ENCODE data around the gene KDM5B. TPM values are rescaled to one million over a fixed set of nuclear protein-coding genes. Genes with fewer than 3 reads are reported as not detected.
"Not testable (repeated sequence)": the region's sequence is repeated elsewhere in the genome, so short reads cannot be mapped to it uniquely, and the experiment has no call there.

The KDM5B gene
- 51.1 and 59.0 TPM in 2 replicates for total RNA-seq

GRCh38 chr1:202807926-202808757 lies at the start of gene KDM5B:
KDM5B (minus strand) TSS chr1:202808421; CDS start chr1:202808305, 116 bp downstream.
- intact Hi-C loops (cut with micrococcal nuclease), result loop anchor here (2.0 to 5.0 kb wide), 5 partner anchors 36 to 519 kb away; partner anchors contain the start of genes ADIPOR1, KLHL12 and UBE2T

- intact Hi-C loops (cut with micrococcal nuclease), result no loop called here
Observed at GRCh38 chr1:202857136-202857610, 49.0 kb upstream of the KDM5B start.

GRCh38 chr1:202856014-202856413 lies 47.8 kb upstream of the KDM5B start:
- intact Hi-C loops (cut with micrococcal nuclease), result no loop called here

GRCh38 chr1:202854787-202855186 lies 46.6 kb upstream of the KDM5B start:
- intact Hi-C loops (cut with micrococcal nuclease), result loop anchor here (5.0 kb wide), 1 partner anchor 102 kb away; no protein-coding TSS in a partner anchor

GRCh38 chr1:202852163-202852904 lies 44.1 kb upstream of the KDM5B start:
- intact Hi-C loops (cut with micrococcal nuclease), result loop anchor here (5.0 kb wide), 1 partner anchor 100 kb away; no protein-coding TSS in a partner anchor

GRCh38 chr1:202850593-202851362 lies 42.6 kb upstream of the KDM5B start:
- intact Hi-C loops (cut with micrococcal nuclease), result loop anchor here (5.0 kb wide), 1 partner anchor 98 kb away; no protein-coding TSS in a partner anchor

GRCh38 chr1:202848191-202848542 lies 39.9 kb upstream of the KDM5B start:
- intact Hi-C loops (cut with micrococcal nuclease), result loop anchor here (5.0 kb wide), 1 partner anchor 36 kb away; the partner anchor contains the start of gene PCAT6

GRCh38 chr1:202844935-202845334 lies 36.7 kb upstream of the KDM5B start:
- intact Hi-C loops (cut with micrococcal nuclease), result loop anchor here (5.0 kb wide), 1 partner anchor 33 kb away; the partner anchor contains the start of gene PCAT6

- intact Hi-C loops (cut with micrococcal nuclease), result no loop called here
Observed at GRCh38 chr1:202844259-202844658, 36.0 kb upstream of the KDM5B start.

GRCh38 chr1:202843081-202843480 lies 34.9 kb upstream of the KDM5B start:
- intact Hi-C loops (cut with micrococcal nuclease), result no loop called here

- intact Hi-C loops (cut with micrococcal nuclease), result no loop called here
Observed at GRCh38 chr1:202837746-202838262, 29.6 kb upstream of the KDM5B start.

GRCh38 chr1:202836623-202837403 lies 28.6 kb upstream of the KDM5B start:
- intact Hi-C loops (cut with micrococcal nuclease), result no loop called here

GRCh38 chr1:202835548-202836072 lies 27.4 kb upstream of the KDM5B start:
- intact Hi-C loops (cut with micrococcal nuclease), result no loop called here

GRCh38 chr1:202834771-202835547 lies 26.7 kb upstream of the KDM5B start:
- intact Hi-C loops (cut with micrococcal nuclease), result no loop called here

- intact Hi-C loops (cut with micrococcal nuclease), result no loop called here
Observed at GRCh38 chr1:202831906-202832305, 23.7 kb upstream of the KDM5B start.

- intact Hi-C loops (cut with micrococcal nuclease), result not testable (repeated sequence)
Observed at GRCh38 chr1:202829223-202829622, 21.0 kb upstream of the KDM5B start.

- intact Hi-C loops (cut with micrococcal nuclease), result no loop called here
Observed at GRCh38 chr1:202825748-202826147, 17.5 kb upstream of the KDM5B start.

- intact Hi-C loops (cut with micrococcal nuclease), result no loop called here
Observed at GRCh38 chr1:202821467-202821866, 13.2 kb upstream of the KDM5B start.

GRCh38 chr1:202818819-202819218 lies 10.6 kb upstream of the KDM5B start:
- intact Hi-C loops (cut with micrococcal nuclease), result loop anchor here (10.0 kb wide), 1 partner anchor 64 kb away; no protein-coding TSS in a partner anchor

Data from T-helper 2 cell treated with Interferon-gamma antibody and Interleukin-4, amounts not matched to agents 100 ng/mL and 5 ng/mL, for 36 hours (primary cell).